ENCODE data around the gene PLD3. TPM values are rescaled to one million over a fixed set of nuclear protein-coding genes. Genes with fewer than 3 reads are reported as not detected.

The PLD3 gene
- polyA plus RNA-seq, 1 donor (not counting 4 experiments of a cell fraction or from before 2014, with no cell fraction given), result 102 TPM

GRCh38 chr19:40398417-40399131 lies 50.1 kb downstream of the PLD3 start:
- Histone ChIP-seq H3K79me2 (ENCODE audit: control insufficient read depth, insufficient read depth, low read length) (no peaks in the 10 kb centered on the region), H3K4me2 (ENCODE audit: control insufficient read depth, extremely low read depth, insufficient read depth, low read depth, low read length) (peak overlapping the region; percentile 23), H4K20me1 (ENCODE audit: control insufficient read depth, extremely low read depth, insufficient read depth, low read length) (no peaks in the 10 kb centered on the region), H3K27me3 (ENCODE audit: control insufficient read depth, extremely low read depth, insufficient read depth, low read length) (peaks cover 27% of the 10 kb centered on the region), H3K27ac (ENCODE audit: control insufficient read depth, insufficient read depth, low read length) (no peak overlapping the region), H3K4me3 (ENCODE audit: control insufficient read depth in 2 of 3, extremely low read depth in 1 of 3, insufficient read depth in 2 of 3, low read depth in 1 of 3, low read length in 3 of 3) (no peak overlapping the region), H3K4me1 (ENCODE audit: control insufficient read depth, extremely low read depth, insufficient read depth, low read length) (peaks cover 4% of the 10 kb centered on the region), H3K9ac (ENCODE audit: control insufficient read depth, extremely low read depth, insufficient read depth, low read length) (no peak overlapping the region), H3K9me1 (ENCODE audit: control insufficient read depth, extremely low read depth, insufficient read depth, low read length) (no peaks in the 10 kb centered on the region), H3K36me3 (ENCODE audit: control insufficient read depth in 2 of 2, extremely low read depth in 1 of 2, insufficient read depth in 2 of 2, low read length in 2 of 2) (no peaks in the 10 kb centered on the region), H2AFZ (ENCODE audit: control insufficient read depth, low read length) (peak overlapping the region; percentile 28), H3K9me3 (ENCODE audit: control insufficient read depth, low read depth, low read length) (no peaks in the 10 kb centered on the region)
- DNase-seq (ENCODE audit: low read depth, low spot score) (peak; percentile 71), FAIRE-seq (no peak)
- TF ChIP-seq, protein P1, sequence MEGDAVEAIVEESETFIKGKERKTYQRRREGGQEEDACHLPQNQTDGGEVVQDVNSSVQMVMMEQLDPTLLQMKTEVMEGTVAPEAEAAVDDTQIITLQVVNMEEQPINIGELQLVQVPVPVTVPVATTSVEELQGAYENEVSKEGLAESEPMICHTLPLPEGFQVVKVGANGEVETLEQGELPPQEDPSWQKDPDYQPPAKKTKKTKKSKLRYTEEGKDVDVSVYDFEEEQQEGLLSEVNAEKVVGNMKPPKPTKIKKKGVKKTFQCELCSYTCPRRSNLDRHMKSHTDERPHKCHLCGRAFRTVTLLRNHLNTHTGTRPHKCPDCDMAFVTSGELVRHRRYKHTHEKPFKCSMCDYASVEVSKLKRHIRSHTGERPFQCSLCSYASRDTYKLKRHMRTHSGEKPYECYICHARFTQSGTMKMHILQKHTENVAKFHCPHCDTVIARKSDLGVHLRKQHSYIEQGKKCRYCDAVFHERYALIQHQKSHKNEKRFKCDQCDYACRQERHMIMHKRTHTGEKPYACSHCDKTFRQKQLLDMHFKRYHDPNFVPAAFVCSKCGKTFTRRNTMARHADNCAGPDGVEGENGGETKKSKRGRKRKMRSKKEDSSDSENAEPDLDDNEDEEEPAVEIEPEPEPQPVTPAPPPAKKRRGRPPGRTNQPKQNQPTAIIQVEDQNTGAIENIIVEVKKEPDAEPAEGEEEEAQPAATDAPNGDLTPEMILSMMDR (optimal IDR thresholded peaks at IDR 0.05 in 1 of 3, IDR thresholded peaks at IDR 0.05 in 1 of 3, conservative IDR thresholded peaks at IDR 0.05 in 1 of 3; ENCODE audit: extremely low read depth in 1 of 3, insufficient read depth in 2 of 3, low read length in 3 of 3), result no peak
- no peak for TF ChIP-seq EZH2 (IDR thresholded peaks at IDR 0.05; ENCODE audit: low read length)
- dilution Hi-C loops (cut with MboI; ENCODE audit: extremely low pct_ligation_motif_present, low sequenced_read_pairs), result no loop called here

DNA sequence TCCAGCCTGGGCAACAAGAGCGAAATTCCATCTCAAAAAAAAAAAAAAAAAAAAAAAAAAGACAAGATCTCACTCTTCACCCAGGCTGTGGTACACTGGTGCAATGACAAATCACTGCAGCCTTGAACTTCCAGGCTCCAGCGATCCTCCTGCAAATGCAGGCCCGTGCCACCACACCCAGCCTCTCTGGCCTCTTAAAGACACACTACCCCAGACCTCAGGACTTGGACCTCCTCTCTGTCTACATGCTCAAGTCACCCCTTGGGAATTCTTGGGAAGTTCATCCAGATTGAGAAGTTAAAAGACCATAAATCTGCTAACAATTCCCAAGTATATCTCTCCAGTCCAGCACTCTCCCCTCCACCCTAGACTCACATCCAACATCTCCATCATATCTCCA lies 52.1 kb downstream of the PLD3 start:
- TF ChIP-seq, protein P1 (optimal IDR thresholded peaks at IDR 0.05 in 1 of 3, IDR thresholded peaks at IDR 0.05 in 1 of 3, conservative IDR thresholded peaks at IDR 0.05 in 1 of 3; ENCODE audit: extremely low read depth in 1 of 3, insufficient read depth in 2 of 3, low read length in 3 of 3), result no peak
- no peak for TF ChIP-seq EZH2 (IDR thresholded peaks at IDR 0.05; ENCODE audit: low read length)
- no peaks in the 10 kb centered on the region for H3K9me1 ChIP-seq (ENCODE audit: control insufficient read depth, extremely low read depth, insufficient read depth, low read length)
- FAIRE-seq, result no peak
- no peaks in the 10 kb centered on the region for H3K9me3 ChIP-seq (ENCODE audit: control insufficient read depth, low read depth, low read length)
- no peak overlapping the region for H3K9ac ChIP-seq (ENCODE audit: control insufficient read depth, extremely low read depth, insufficient read depth, low read length)
- no peak overlapping the region for H3K4me2 ChIP-seq (ENCODE audit: control insufficient read depth, extremely low read depth, insufficient read depth, low read depth, low read length)
- H3K27me3 ChIP-seq (ENCODE audit: control insufficient read depth, extremely low read depth, insufficient read depth, low read length), result peaks cover 19% of the 10 kb centered on the region
- peaks cover 4% of the 10 kb centered on the region for H3K4me1 ChIP-seq (ENCODE audit: control insufficient read depth, extremely low read depth, insufficient read depth, low read length)
- DNase-seq (ENCODE audit: low read depth, low spot score), result no peak
- dilution Hi-C loops (cut with MboI; ENCODE audit: extremely low pct_ligation_motif_present, low sequenced_read_pairs), result no loop called here
- H3K79me2 ChIP-seq (ENCODE audit: control insufficient read depth, insufficient read depth, low read length), result no peaks in the 10 kb centered on the region
- no peaks in the 10 kb centered on the region for H3K36me3 ChIP-seq (ENCODE audit: control insufficient read depth in 2 of 2, extremely low read depth in 1 of 2, insufficient read depth in 2 of 2, low read length in 2 of 2)
- no peak overlapping the region for H3K4me3 ChIP-seq (ENCODE audit: control insufficient read depth in 2 of 3, extremely low read depth in 1 of 3, insufficient read depth in 2 of 3, low read depth in 1 of 3, low read length in 3 of 3)
- no peak overlapping the region for H3K27ac ChIP-seq (ENCODE audit: control insufficient read depth, insufficient read depth, low read length)
- no peaks in the 10 kb centered on the region for H4K20me1 ChIP-seq (ENCODE audit: control insufficient read depth, extremely low read depth, insufficient read depth, low read length)
- H2AFZ ChIP-seq (ENCODE audit: control insufficient read depth, low read length), result no peak overlapping the region
